ENCODE results near the gene MRPL24.

The MRPL24 gene

DNA sequence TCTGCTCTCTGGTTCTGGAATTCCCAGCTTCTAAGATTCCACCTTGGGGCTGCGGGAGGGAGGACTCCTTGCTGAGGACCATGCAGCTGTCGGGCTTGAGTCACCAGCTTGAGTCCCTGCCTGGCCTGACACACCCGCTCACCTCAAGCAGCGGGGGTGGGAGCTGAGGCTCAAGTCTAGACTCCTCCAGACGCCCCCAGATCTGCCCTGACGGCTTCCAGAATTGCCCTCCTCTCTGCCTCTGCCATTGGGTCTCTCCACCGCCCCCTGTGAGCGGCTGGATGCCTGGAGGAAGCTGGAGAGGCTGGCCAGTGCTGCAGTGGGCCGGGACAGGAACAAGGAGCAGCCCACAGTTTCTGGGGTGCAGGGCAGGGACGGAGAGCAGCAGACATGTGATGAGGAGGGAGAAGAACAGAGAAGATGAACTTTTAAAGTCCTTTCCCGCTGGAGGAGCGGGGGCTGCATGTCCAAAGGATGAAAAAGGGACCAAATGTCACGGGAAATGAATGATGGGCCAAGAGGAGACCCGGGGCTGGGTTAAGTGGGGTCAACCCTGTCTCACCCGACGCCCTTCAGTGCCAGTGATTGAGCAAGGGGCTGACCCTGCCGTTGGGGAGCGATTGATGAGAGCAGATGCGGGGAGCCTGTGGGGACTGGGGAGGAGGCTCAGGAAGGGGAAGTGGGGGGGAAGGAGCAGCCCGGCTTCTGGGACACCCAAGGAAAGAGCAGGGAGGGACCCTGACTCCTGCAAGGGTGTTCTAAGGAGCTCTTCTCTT lies 49.0 kb downstream of the MRPL24 start:
- no peak for DNase-seq

DNA sequence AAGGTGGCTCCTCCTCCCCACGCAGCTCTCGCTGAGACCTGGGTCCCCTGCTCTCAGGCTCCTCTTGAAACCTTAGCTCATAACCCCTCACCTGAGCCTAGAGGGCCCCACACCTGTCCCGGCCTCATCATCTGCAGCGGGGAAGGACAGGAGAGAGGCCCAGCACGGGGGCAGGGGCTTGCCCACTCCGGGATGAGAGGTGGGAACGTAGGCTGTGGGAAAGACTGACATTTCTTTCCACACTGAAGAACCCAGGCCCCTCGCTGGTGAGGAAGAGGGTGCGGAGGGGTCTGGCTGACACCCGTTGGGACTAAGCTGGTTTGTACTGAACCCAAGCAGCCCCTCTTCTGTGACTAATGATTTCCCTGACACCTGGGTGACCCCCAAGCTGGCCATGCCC lies 49.7 kb downstream of the MRPL24 start:
- DNase-seq, result no peak

GRCh38 chr1:156690675-156691036 lies 50.2 kb downstream of the MRPL24 start:
- DNase-seq, result no peak

GRCh38 chr1:156689953-156690674 lies 50.8 kb downstream of the MRPL24 start:
- no peak for DNase-seq

- peak; percentile 74 for DNase-seq
Observed at GRCh38 chr1:156689035-156689952, 51.6 kb downstream of the MRPL24 start.

Measured in stimulated activated CD4-positive, alpha-beta T cell treated with anti-CD3 and anti-CD28 coated beads, Interleukin-4, amount 100 ng/mL, for 1 hour (primary cell).